NT2/D1 (cell line): ENCODE results near the gene ELMOD3.
"Not testable (repeated sequence)": the region's sequence is repeated elsewhere in the genome, so short reads cannot be mapped to it uniquely, and the experiment has no call there.

ENCODE experiments used
- DNase-seq: peaks from one replicate; pipeline ENCODE4 v3.0.0-alpha.2; 2011; ENCODE audit warnings: low read depth, low spot score
- H3K27me3 ChIP-seq: 2 replicates; pipeline ENCODE4 v1.6.0; 2011; ENCODE audit warnings: mild to moderate bottlenecking; ENCODE audit not compliant: insufficient read length, insufficient read depth
- H3K36me3 ChIP-seq: 2 replicates; pipeline ENCODE4 v1.6.1; 2011; ENCODE audit warnings: mild to moderate bottlenecking, low read length, mixed read lengths; ENCODE audit not compliant: insufficient read depth, insufficient read length
- H3K4me1 ChIP-seq: 2 replicates; pipeline ENCODE4 v1.5.1; 2011; ENCODE audit not compliant: insufficient read depth, insufficient read length
- H3K4me3 ChIP-seq: 2 replicates; pipeline ENCODE4 v1.5.1; 2011; ENCODE audit warnings: low read depth; ENCODE audit not compliant: insufficient read length
- H3K9ac ChIP-seq: 2 replicates; pipeline ENCODE4 v1.6.0; 2011; ENCODE audit warnings: low read depth; ENCODE audit not compliant: insufficient read length
- H3K9me3 ChIP-seq: 2 replicates; pipeline ENCODE4 v1.5.1; 2011; ENCODE audit warnings: mild to moderate bottlenecking, low read length; ENCODE audit not compliant: insufficient read depth
- SUZ12 ChIP-seq: IDR thresholded peaks from 2 replicates; pipeline ENCODE4 v1.6.1; 2011; ENCODE audit not compliant: insufficient read length, insufficient read depth; ENCODE audit errors: extremely low read depth
- YY1 ChIP-seq: IDR thresholded peaks from 2 replicates; pipeline ENCODE4 v1.6.1; 2011; ENCODE audit not compliant: insufficient read length, insufficient read depth
- ZNF274 ChIP-seq: IDR thresholded peaks from 2 replicates; pipeline ENCODE4 v1.6.1; 2011; ENCODE audit warnings: mild to moderate bottlenecking, low read depth, low read length

Gene ELMOD3

DNA sequence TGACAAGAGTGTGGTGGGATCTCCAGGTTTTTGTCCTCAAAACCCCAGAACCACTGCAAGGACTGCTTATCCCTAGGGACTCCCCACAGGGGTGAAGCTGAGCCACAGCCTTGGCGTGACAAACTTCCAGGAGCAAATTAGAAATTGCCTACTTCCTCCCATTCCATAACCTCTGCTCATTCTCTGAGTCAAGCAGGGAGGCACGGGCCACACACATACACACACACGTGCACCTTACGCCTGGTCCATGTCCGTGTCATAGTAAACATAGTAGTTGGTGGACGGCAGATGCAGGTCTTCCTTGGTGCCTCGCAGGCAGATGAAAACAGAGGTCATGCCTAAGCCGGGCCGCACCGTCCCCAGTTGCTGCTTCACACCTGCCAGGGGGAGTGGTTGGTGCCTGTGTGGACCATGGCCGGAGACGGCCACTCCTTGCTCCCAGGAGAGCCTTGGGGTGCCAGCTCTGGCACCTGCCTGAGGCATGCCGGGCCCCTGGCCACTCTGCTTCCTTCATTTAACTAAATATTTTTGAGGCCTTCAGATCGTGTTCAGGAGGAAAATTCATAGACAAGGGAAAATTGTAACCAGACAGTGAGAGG is 10.1 kb upstream of the ELMOD3 start:
- H3K4me1 ChIP-seq, result no peaks in the 10 kb centered on the region
- no peaks in the 10 kb centered on the region for H3K27me3 ChIP-seq
- no peak for TF ChIP-seq ZNF274
- TF ChIP-seq SUZ12, result no peak
- no peak for TF ChIP-seq YY1
- H3K9me3 ChIP-seq, result no peaks in the 10 kb centered on the region
- H3K36me3 ChIP-seq, result peaks cover 38% of the 10 kb centered on the region
- DNase-seq, result no peak
- no peak overlapping the region for H3K4me3 ChIP-seq
- no peak overlapping the region for H3K9ac ChIP-seq

DNA sequence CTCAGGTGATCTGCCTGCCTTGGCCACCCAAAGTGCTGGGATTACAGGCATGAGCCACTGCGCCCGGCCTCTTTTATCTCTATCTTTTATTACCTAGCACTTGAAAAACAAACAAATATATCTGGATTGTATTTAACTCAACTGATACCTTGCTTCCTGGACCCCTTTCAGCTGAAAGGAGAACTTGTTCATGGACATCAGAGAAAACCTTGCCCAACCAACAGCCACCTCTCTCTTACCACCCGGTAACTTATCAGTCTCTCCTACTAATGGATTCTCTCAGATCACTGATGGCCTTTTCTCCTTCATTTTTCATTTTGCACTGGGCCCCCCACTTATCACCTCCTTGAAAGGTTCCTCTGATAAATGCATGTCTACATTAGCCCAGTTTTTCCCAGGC is 7.0 kb upstream of the ELMOD3 start:
- DNase-seq, result no peak
- no peak overlapping the region for H3K4me3 ChIP-seq
- H3K36me3 ChIP-seq, result peaks cover 59% of the 10 kb centered on the region
- H3K9me3 ChIP-seq, result no peaks in the 10 kb centered on the region
- no peaks in the 10 kb centered on the region for H3K4me1 ChIP-seq
- no peak overlapping the region for H3K9ac ChIP-seq
- no peaks in the 10 kb centered on the region for H3K27me3 ChIP-seq
- TF ChIP-seq SUZ12 (no peak), YY1 (no peak), ZNF274 (no peak)

DNA sequence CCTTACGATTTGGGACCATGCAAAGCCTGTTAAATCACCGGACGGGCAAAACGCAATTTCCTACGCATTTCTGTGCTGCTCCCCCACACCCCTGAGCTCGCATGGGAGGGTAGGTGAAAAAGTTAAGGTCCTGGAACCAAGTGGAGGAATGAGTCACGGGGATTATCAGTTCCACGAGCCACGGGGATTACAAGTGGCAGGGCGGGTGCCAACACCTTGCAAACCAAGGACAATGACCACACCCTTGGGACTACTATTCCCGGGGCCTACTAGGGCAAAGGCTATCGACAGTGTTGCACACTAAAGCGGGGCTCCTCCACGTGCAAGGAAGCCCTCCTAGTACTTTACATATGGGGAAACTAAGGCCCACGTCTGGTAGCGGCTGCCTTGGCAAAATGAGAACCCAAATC is 688 bp upstream of the ELMOD3 start:
- Histone ChIP-seq H3K9ac (peak overlapping the region; percentile 83), H3K27me3 (no peaks in the 10 kb centered on the region), H3K36me3 (peaks cover 50% of the 10 kb centered on the region), H3K4me3 (peak overlapping the region; percentile 94), H3K9me3 (no peaks in the 10 kb centered on the region), H3K4me1 (no peaks in the 10 kb centered on the region)
- TF ChIP-seq ZNF274, result no peak
- no peak for TF ChIP-seq SUZ12
- no peak for TF ChIP-seq YY1
- no peak for DNase-seq

DNA sequence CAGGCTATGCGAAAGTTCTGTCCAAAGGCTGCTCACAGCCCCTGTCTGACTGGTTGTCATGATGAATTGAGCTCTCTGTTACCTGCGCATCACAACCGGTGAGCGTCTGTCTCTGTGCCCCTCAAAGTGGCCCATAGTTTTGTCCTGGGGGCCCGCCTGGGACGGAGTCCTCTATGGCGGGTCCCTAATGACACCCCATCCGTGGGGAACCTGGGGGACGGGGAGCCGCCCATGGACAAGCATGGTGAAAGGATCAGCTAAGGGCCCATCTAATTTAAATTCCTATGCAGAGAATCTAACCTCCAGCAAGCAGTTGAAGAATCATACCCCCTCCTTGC is 473 bp downstream of the ELMOD3 start:
- no peaks in the 10 kb centered on the region for H3K9me3 ChIP-seq
- H3K4me3 ChIP-seq, result peak overlapping the region; percentile 94
- no peaks in the 10 kb centered on the region for H3K4me1 ChIP-seq
- H3K9ac ChIP-seq, result peak overlapping the region; percentile 97
- no peak for DNase-seq
- H3K36me3 ChIP-seq, result peaks cover 39% of the 10 kb centered on the region
- TF ChIP-seq ZNF274 (no peak), YY1 (no peak), SUZ12 (no peak)
- no peaks in the 10 kb centered on the region for H3K27me3 ChIP-seq

DNA sequence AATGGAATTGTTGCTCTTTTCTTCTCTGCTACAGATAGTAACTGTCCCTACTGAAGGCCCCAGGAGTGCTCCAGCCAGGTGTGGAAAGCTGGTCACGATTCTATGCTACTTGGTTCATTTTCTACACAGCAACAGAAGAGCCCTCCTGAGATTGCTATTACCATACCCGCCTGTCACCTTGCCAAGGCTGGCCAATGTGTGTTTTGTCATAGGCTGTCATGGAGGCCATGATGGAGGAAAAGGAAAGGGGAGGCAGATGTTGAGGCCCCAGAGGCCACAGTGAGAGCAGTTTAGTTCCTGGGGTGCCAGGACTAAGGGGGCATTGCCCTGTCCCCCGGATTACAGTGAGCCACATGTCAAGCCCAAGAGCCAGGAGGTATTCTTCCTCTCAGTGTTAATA is 952 bp downstream of the ELMOD3 start:
- peaks cover 34% of the 10 kb centered on the region for H3K36me3 ChIP-seq
- no peak for TF ChIP-seq YY1
- TF ChIP-seq SUZ12, result no peak
- TF ChIP-seq ZNF274, result no peak
- no peaks in the 10 kb centered on the region for H3K27me3 ChIP-seq
- H3K4me1 ChIP-seq, result no peaks in the 10 kb centered on the region
- H3K9me3 ChIP-seq, result no peaks in the 10 kb centered on the region
- DNase-seq, result no peak
- H3K9ac ChIP-seq, result no peak overlapping the region
- H3K4me3 ChIP-seq, result peak overlapping the region; percentile 94

DNA sequence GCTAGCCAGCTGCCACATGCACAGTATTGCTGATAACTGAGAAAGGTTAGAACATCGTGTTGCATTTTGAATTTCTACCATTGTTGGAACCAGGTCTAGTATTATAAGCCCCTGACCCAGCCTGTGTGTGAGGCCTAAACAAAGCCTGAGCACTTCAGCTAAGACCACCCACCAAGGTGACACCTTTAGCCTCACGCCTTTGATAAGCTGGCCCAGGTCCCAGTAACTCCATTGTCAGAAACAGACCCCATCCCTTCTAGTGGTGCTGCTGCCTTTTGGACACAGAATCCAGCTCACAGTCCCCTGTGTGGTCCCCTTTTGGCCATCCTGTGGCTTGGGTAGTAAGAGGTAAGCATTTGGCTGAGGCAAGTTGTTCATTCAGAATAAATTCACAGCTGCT is 1.6 kb downstream of the ELMOD3 start:
- TF ChIP-seq YY1, result no peak
- TF ChIP-seq SUZ12, result no peak
- no peak for TF ChIP-seq ZNF274

DNA sequence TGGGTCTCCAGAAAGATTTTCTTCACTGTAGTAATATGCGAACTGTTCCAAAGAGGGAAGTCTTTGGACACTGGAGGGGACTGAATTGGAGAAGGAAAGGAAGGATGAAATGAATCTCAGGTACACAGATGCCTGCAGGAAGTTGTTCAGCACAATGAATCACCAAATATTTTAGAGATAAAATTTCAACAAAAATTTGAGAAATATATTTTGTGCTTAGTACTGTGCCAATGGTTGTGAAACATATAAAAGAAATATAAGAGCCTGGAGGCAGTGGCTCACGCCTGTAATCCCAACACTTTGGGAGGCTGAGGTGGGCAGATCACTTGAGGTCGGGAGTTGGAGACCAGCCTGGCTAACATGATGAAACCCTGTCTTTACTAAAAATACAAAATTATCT is 3.2 kb downstream of the ELMOD3 start:
- Histone ChIP-seq H3K27me3 (no peaks in the 10 kb centered on the region), H3K4me1 (no peaks in the 10 kb centered on the region), H3K9me3 (no peaks in the 10 kb centered on the region), H3K36me3 (peaks cover 28% of the 10 kb centered on the region), H3K4me3 (no peak overlapping the region), H3K9ac (no peak overlapping the region)
- DNase-seq, result no peak
- TF ChIP-seq SUZ12, result no peak
- TF ChIP-seq ZNF274, result no peak
- TF ChIP-seq YY1, result no peak

More for the DNA sequence above, 1.6 kb downstream of the ELMOD3 start:
- Histone ChIP-seq H3K4me1 (no peaks in the 10 kb centered on the region), H3K9me3 (no peaks in the 10 kb centered on the region), H3K4me3 (no peak overlapping the region), H3K36me3 (peaks cover 27% of the 10 kb centered on the region), H3K27me3 (no peaks in the 10 kb centered on the region), H3K9ac (no peak overlapping the region)
- no peak for DNase-seq

DNA sequence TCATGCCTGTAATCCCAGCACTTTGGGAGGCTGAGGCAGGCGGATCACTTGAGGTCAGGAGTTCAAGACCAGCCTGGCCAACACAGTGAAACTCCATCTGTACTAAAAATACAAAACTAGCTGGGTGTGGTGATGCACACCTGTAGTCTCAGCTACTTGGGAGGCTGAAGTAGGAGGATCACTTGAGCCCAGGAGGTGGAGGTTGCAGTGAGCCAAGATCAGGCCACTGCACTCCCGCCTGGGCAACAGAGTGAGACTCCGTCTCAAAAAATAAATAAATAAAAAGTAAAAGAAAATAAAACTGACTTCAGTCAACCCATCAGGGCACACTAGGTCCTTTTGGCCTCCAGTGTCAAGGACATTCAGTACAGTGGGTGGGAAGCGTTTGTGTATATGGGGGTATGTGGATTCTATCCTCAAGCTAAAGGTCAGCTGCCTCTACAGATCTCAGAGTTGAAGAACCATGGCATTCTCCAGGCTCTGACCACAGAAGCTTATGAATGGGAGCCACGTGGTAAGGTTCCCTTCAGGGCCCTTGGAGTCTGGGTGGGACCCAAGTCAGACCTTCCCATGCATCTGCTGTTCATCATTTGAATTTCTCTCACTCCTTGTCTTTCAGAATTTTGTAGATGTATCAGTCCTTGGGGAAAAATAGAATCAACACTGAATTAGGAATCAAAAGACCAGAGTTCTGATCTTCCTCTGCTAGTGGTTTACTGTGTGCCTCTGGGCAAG is 8.3 kb downstream of the ELMOD3 start:
- not testable (repeated sequence) for H3K4me3 ChIP-seq, H3K4me1 ChIP-seq, H3K9me3 ChIP-seq, H3K27me3 ChIP-seq, DNase-seq, H3K9ac ChIP-seq
- H3K36me3 ChIP-seq, result peaks cover 18% of the 10 kb centered on the region
